GM18502 (cell line): Measurements from ENCODE around the gene CHRNA7.
"Not testable (repeated sequence)": the region's sequence is repeated elsewhere in the genome, so short reads cannot be mapped to it uniquely, and the experiment has no call there.

Experiments
- ATAC-seq: cut with Tn5 transposase; IDR thresholded peaks from one replicate; pipeline ENCODE4 v1.9.1; 2021; ENCODE audit warnings: mild to moderate bottlenecking; ENCODE audit not compliant: unreplicated experiment, poor library complexity

Gene CHRNA7

DNA sequence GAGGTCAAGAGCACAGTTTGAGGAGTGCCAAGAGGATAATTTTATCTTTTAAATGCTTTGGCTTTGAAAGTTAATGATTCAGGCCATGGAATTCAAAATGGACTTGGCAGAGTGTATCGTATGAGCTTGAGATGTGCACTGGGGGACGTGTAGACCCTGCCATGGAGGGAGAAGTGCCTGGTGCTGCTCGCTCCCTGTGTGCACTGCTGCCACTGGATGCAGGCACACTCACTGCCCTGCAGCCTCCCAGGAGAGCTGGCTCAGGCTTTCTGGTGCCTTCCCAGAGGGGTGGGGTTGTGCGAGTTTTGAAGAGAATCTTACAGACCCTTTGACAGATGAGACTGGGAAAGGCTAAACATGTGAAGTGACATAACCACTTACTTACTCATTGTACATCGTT lies 135.5 kb downstream of the CHRNA7 start:
- not testable (repeated sequence) for ATAC-seq

DNA sequence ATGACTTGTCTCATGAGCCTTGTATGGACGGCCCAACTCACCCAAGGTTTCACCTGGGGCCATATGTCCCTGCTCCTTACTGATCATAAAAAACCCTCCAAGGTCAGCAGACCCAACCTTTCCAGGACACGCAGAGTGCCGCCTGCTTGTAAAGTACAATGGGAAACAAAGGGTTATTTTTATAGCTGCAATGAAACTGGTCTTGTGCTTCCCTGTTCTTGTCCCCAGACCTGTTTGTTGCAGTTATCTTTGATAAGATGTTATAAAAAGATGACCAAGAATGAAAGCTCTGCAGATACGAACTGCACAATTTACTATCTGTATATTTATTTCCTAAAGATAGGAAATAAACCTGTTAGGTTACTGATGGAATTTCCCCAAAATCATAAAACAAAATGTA lies 136.0 kb downstream of the CHRNA7 start:
- ATAC-seq = not testable (repeated sequence)

GRCh38 chr15:32167913-32168312 lies 137.6 kb downstream of the CHRNA7 start:
- not testable (repeated sequence) for ATAC-seq

DNA sequence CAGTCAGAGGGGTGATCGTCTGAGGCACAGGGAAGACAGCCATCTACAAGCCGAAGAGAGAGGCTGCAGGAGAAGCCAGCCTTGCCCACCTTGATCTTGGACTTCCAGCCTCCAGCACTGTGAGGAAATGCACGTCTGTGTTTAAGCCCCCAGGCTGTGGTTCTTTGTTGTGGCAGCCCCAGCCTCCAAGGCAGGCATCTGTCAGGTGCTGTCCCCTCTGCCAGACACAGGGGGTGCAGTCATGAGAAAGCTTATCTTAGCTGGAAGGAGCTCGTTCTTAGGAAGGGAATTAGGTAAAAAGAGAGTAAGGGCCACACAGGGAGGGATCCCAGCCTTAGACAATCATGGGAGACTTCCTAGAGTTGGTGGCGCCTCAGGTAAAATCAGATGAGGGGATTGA lies 150.3 kb downstream of the CHRNA7 start:
- not testable (repeated sequence) for ATAC-seq

- not testable (repeated sequence) for ATAC-seq
Observed at GRCh38 chr15:32193780-32194179, 163.5 kb downstream of the CHRNA7 start.

GRCh38 chr15:32196206-32196605 lies 165.9 kb downstream of the CHRNA7 start:
- ATAC-seq = peak; percentile 81

DNA sequence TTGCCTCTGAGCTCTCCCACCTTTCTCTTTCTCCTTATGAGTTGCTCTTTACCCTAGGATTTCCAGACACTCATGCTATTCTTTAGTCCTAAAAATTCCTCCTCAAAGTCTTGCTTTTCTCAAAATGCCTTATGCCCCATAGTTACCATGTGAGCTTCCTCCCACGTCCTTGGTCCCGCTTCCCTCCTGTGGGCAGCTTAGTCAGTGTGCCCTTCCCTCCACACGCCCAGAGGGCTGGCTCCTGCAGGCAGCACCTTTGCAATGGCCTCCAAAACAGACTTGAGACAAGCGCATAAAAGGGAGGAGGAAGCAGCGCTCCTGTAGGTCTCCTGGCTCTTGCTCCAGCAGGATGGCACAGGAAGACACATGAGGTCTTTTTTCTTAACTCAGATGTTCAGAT lies 168.6 kb downstream of the CHRNA7 start:
- not testable (repeated sequence) for ATAC-seq

DNA sequence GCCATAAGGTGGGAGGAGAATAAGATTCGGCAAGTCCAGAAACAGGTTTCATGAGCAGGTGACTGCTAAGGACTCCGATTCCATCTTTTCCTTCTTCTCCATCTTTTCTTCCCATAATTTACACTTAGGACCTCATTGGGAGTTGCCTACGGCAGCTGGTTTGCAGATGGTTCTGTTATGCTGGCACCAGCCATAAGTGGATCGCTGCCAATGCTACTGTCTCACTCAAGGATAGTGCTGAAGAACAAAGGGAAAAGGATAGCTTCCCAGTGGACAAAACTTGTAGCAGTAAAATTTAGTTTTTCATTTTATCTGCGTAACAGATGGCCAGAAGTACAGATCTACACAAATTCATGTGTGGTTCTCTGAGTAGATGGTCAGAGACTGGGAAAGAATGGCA lies 178.8 kb downstream of the CHRNA7 start:
- not testable (repeated sequence) for ATAC-seq

DNA sequence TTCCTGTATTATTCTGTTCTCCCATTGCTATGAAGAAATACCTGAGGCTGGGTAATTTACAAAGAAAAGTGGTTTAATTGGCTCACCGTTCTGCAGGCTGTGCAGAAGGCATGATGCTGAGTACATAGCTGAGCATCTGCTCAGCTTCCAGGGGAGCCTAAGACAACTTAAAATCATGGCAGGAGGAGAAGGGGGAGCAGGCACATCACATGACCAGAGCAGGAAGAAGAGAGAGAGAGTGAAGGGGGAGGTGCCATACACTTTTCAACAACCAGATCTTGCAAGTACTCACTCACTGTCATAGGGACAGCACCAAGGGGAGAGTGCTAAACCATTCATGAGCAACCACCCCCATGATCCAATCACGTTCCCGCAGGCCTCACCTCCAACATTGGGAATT lies 188.4 kb downstream of the CHRNA7 start:
- ATAC-seq = no peak
